ENCODE data around the gene PREX1.
A peak's percentile ranks its signal among the peaks of the same experiment; 100 is the strongest.
"Not testable (repeated sequence)": the region's sequence is repeated elsewhere in the genome, so short reads cannot be mapped to it uniquely, and the experiment has no call there.

Gene PREX1

DNA sequence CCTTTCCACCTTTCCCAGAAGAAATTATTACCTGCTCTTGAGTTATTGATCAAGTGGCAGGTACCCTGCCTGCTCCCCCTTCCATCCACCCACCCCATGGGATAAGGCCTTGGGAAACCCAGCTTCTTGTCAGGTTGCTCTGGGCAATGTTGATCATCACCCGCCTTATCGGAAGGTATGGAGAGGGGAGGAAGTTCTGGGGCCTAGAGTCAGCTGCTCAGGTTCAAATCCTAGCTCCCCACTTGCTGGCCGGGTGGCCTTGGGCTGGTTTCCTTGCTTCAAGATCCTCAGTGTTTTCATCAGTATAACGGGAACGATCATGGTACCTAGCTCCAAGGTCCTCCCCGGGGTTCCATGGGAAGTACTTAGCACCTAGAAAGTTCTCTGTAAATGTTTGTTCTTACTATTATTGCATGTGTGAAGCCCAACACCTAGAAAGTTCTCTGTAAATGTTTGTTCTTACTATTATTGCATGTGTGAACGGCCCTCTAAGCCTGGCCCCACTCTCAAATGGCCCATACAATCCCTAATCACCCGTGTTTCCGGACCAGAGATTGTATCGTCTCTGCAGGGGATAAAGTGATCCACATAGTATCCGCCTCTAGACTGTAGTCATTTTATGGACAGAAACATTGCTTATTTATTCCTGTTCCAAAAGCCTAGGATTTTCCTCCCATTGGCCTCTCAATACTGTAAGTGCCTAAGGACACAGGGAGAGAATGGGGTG is 1.1 kb upstream of the PREX1 start:
- no peak for ATAC-seq (replicated peaks; ENCODE audit: extremely low read depth, poor library complexity, severe bottlenecking)
- H3K4me1 Mint-ChIP-seq: peaks cover 35% of the 10 kb centered on the region
- no peak for DNase-seq (ENCODE audit: low spot score in 2 of 2)
- H3K27ac Mint-ChIP-seq (ENCODE audit: low read depth): peak overlapping the region; percentile 82
- peak overlapping the region; percentile 85 for H3K4me3 Mint-ChIP-seq
- H3K36me3 Mint-ChIP-seq (ENCODE audit: insufficient read depth): peaks cover 18% of the 10 kb centered on the region
- H3K27me3 Mint-ChIP-seq: no peaks in the 10 kb centered on the region
- no peaks in the 10 kb centered on the region for H3K9me3 Mint-ChIP-seq

DNA sequence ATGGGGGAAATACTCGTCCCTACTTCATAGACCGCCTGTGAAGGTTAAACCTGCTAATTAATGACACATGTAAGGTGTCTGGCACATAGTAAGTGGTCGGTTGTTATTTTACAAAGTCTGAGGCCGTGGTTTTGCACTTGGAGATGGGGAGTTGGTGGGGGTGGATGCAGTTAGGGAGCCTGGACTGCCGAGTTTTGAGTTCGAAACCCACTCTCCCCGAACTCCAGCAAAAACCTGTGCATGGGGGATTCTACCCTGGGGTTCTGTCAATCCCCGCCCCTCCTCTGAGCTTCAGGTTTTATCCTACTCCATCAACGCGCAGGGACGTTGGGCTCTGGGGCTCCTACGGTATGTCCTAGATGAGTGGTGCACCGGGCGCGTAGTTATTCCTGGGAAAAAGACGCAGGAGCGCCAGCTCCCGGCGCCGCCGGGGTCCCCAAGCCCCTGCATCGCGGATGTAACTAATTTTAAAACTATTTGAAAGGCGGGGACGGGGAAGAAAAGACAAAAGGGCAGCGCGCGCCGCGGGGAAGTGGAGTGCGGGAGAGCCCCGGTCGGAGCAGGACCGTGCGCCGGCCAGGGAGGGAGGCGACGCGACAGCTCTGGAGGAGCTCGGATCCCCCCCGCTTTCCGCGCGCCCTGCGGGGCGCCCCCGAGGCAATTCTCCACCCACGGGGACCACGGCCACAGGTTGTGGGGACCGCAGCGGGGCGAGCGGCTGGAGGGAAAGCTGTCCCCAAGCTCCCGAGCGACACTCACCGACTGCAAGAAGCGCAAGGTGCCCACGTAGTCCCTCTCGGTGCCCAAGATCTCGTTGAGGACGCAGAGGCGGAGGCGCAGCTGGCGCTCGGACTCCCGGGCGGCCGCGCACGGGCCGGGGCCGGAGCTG is 672 bp downstream of the PREX1 start:
- peaks cover 25% of the 10 kb centered on the region for H3K36me3 Mint-ChIP-seq (ENCODE audit: insufficient read depth)
- peak overlapping the region; percentile 97 for H3K4me3 Mint-ChIP-seq
- peak overlapping the region; percentile 91 for H3K27ac Mint-ChIP-seq (ENCODE audit: low read depth)
- ATAC-seq (replicated peaks; ENCODE audit: extremely low read depth, poor library complexity, severe bottlenecking): peak; percentile 61
- H3K9me3 Mint-ChIP-seq: no peaks in the 10 kb centered on the region
- DNase-seq (ENCODE audit: low spot score in 2 of 2): peak in 1 of 2 donors; percentile 59
- no peaks in the 10 kb centered on the region for H3K27me3 Mint-ChIP-seq
- H3K4me1 Mint-ChIP-seq: peaks cover 52% of the 10 kb centered on the region

DNA sequence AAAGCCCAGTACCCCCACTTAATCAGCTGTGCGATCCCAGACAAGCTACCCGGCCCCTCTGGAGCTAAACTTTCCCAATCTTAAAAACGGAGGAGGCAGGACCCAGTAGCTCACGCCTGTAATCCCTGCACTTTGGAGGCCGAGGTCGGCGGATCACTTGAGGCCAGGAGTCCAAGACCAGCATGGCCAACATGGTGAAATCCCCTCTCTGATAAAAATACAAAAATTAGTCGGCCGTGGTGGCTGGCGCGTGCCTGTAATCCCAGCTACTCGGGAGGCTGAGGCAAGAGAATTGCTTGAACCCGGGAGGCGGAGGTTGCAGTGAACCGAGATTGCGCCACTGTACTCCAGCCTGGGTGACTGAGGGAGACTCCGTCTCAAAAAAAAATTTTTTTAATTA is 1.3 kb downstream of the PREX1 start:
- not testable (repeated sequence) for H3K27me3 Mint-ChIP-seq; H3K9me3 Mint-ChIP-seq; ATAC-seq (replicated peaks; ENCODE audit: extremely low read depth, poor library complexity, severe bottlenecking); DNase-seq (ENCODE audit: low spot score in 2 of 2)
- peaks cover 59% of the 10 kb centered on the region for H3K4me1 Mint-ChIP-seq
- H3K4me3 Mint-ChIP-seq: peak overlapping the region; percentile 97
- H3K27ac Mint-ChIP-seq (ENCODE audit: low read depth): peak overlapping the region; percentile 91
- H3K36me3 Mint-ChIP-seq (ENCODE audit: insufficient read depth): peaks cover 29% of the 10 kb centered on the region

DNA sequence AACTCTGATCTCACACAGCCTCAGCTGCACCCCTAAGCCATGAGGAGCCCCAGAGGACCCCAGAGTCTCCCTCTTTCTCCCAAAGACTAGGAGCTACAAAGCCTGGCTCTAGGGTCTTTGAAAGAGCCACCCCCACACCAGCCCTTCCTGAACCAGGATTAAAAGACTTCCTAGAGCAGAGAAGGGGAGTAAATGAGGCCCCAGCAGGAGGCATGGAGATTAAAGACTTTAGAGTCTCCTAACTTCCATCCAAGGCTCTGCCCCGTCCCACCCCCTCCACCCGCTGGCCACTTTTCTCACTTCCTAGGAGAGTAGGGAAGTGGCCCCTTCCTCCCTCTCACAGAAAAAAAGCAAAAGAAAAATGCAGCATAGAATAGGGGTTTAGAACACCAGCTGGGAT is 1.7 kb downstream of the PREX1 start:
- peak overlapping the region; percentile 97 for H3K4me3 Mint-ChIP-seq
- H3K27me3 Mint-ChIP-seq: no peaks in the 10 kb centered on the region
- ATAC-seq (replicated peaks; ENCODE audit: extremely low read depth, poor library complexity, severe bottlenecking) (no peak), DNase-seq (ENCODE audit: low spot score in 2 of 2) (no peak)
- H3K27ac Mint-ChIP-seq (ENCODE audit: low read depth): peak overlapping the region; percentile 91
- H3K4me1 Mint-ChIP-seq: peaks cover 63% of the 10 kb centered on the region
- peaks cover 31% of the 10 kb centered on the region for H3K36me3 Mint-ChIP-seq (ENCODE audit: insufficient read depth)
- no peaks in the 10 kb centered on the region for H3K9me3 Mint-ChIP-seq

DNA sequence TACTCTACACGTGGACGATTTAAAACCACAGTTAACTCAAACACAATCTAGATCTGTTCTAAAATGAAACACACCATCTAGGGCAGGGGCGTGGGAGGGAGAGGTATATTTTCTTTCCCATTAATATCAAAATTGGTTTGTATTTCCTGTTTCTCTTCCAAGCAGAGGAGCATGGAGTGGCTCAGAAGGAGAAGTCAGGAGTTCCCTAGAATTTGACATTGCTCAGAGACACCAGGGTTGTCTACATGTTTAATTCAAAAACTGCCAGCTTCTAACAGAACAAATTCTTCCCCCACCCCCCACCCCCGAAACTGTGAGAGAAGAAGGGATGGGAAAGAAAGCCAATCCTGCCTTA is 2.3 kb downstream of the PREX1 start:
- H3K4me3 Mint-ChIP-seq: peak overlapping the region; percentile 97
- H3K27ac Mint-ChIP-seq (ENCODE audit: low read depth): peak overlapping the region; percentile 91
- H3K9me3 Mint-ChIP-seq: no peaks in the 10 kb centered on the region
- peaks cover 31% of the 10 kb centered on the region for H3K36me3 Mint-ChIP-seq (ENCODE audit: insufficient read depth)
- no peaks in the 10 kb centered on the region for H3K27me3 Mint-ChIP-seq
- ATAC-seq (replicated peaks; ENCODE audit: extremely low read depth, poor library complexity, severe bottlenecking): no peak
- no peak for DNase-seq (ENCODE audit: low spot score in 2 of 2)
- peaks cover 64% of the 10 kb centered on the region for H3K4me1 Mint-ChIP-seq

DNA sequence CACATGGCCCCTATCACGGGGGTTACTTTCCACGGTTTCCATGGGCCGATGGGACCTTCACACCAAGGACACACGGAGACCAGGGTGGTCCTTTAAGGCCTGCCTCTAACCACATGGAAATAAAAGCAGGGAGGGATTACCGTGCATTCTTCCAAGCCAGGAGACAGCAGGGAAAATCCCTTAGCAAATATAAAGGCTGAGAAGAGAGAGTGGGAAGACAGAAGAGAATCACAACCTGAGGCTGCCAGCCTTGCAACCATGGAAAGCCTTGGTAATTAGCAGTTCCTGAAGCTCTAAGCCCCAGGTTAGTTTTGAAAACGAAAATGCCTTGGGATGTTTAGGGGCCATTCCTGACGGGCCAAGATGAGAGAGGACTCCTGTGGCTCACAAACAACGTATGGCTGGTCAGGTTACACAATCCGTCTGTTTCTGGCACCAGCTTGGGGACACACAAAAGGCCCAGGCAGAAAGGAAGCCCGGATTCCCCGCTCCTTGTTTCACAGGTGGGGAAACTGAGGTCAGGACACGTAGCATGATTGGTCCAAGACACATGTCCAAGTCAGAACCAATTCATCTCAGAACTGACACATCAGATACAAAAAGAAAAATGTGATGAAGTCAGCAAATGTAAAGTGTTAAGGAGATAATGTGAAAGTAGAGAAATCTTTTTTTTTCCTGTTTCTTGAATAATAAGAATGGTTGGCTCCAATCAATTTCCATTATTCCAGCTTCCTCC is 2.8 kb downstream of the PREX1 start:
- DNase-seq (ENCODE audit: low spot score in 2 of 2) (no peak), ATAC-seq (replicated peaks; ENCODE audit: extremely low read depth, poor library complexity, severe bottlenecking) (no peak)
- H3K27me3 Mint-ChIP-seq: no peaks in the 10 kb centered on the region
- H3K36me3 Mint-ChIP-seq (ENCODE audit: insufficient read depth): peaks cover 34% of the 10 kb centered on the region
- peak overlapping the region; percentile 91 for H3K27ac Mint-ChIP-seq (ENCODE audit: low read depth)
- H3K4me1 Mint-ChIP-seq: peaks cover 70% of the 10 kb centered on the region
- no peaks in the 10 kb centered on the region for H3K9me3 Mint-ChIP-seq
- peak overlapping the region; percentile 97 for H3K4me3 Mint-ChIP-seq

DNA sequence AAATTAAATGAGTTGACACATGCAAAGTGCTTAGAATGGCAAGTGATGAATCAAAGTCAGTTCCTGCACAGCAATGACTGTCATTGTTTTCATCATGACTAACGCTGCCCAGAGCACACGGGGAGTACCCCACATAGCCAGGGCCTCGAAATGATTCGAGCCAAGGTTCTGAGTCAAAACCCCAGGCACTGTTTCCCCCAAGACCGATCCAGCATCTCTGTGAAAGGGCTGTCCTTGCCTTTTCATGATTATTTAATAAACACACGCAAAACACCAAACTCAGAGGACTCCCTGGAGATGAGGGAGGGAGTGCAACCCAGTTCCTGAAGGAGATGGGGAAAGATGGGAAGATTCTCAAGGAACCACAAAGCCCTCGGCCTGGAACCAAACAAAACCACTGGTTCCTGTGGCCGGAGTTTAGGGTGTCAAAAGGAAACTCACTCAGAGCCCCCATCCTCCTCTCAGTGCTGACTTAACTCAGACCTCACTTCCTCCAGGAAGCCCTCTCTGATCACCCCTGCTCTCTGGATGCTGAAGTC is 3.8 kb downstream of the PREX1 start:
- no peaks in the 10 kb centered on the region for H3K9me3 Mint-ChIP-seq
- DNase-seq (ENCODE audit: low spot score in 2 of 2): no peak
- no peaks in the 10 kb centered on the region for H3K27me3 Mint-ChIP-seq
- peak overlapping the region; percentile 91 for H3K27ac Mint-ChIP-seq (ENCODE audit: low read depth)
- peak; percentile 26 for ATAC-seq (replicated peaks; ENCODE audit: extremely low read depth, poor library complexity, severe bottlenecking)
- H3K4me1 Mint-ChIP-seq: peaks cover 77% of the 10 kb centered on the region
- peak overlapping the region; percentile 97 for H3K4me3 Mint-ChIP-seq
- H3K36me3 Mint-ChIP-seq (ENCODE audit: insufficient read depth): peaks cover 35% of the 10 kb centered on the region

- H3K27ac Mint-ChIP-seq (ENCODE audit: low read depth): peak overlapping the region; percentile 91
- H3K36me3 Mint-ChIP-seq (ENCODE audit: insufficient read depth): peaks cover 33% of the 10 kb centered on the region
- H3K4me1 Mint-ChIP-seq: peaks cover 77% of the 10 kb centered on the region
- DNase-seq (ENCODE audit: low spot score in 2 of 2): no peak
- no peak for ATAC-seq (replicated peaks; ENCODE audit: extremely low read depth, poor library complexity, severe bottlenecking)
- H3K27me3 Mint-ChIP-seq: no peaks in the 10 kb centered on the region
- H3K9me3 Mint-ChIP-seq: no peaks in the 10 kb centered on the region
- H3K4me3 Mint-ChIP-seq: peak overlapping the region; percentile 97
These were observed 4.3 kb downstream of the PREX1 start for GRCh38 chr20:48823476-48823875.

DNA sequence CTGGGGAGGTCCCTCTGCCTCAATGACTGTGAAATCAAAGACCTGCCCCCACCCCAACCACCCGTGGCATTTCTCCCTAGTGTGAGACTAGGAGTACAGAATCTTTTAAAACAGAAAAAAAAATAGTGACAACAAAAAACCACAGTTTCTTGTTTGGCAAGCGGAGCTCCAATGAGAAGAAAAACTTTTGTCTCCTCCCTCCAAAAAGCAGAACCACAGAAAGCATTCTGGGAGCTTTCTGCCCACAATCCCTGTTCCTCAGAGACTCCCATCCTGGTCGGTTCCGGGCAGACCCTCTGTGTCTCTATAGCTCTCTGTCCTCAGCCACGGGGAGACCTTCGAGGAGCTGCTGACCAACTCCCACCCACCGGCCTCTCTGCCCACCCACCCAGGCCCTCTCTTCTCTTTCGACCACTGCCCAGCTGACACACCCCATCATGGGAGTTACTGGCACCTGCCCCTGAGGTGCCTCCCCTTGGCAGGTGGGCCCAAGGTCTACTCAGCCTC is 4.9 kb downstream of the PREX1 start:
- Mint-ChIP-seq H3K36me3 (ENCODE audit: insufficient read depth) (peaks cover 33% of the 10 kb centered on the region), H3K27me3 (no peaks in the 10 kb centered on the region), H3K4me1 (peaks cover 81% of the 10 kb centered on the region), H3K9me3 (no peaks in the 10 kb centered on the region), H3K27ac (ENCODE audit: low read depth) (peak overlapping the region; percentile 91), H3K4me3 (peak overlapping the region; percentile 97)
- ATAC-seq (replicated peaks; ENCODE audit: extremely low read depth, poor library complexity, severe bottlenecking) (no peak), DNase-seq (ENCODE audit: low spot score in 2 of 2) (no peak)

GRCh38 chr20:48822178-48822577 is 5.6 kb downstream of the PREX1 start:
- H3K36me3 Mint-ChIP-seq (ENCODE audit: insufficient read depth): peaks cover 32% of the 10 kb centered on the region
- no peaks in the 10 kb centered on the region for H3K27me3 Mint-ChIP-seq
- H3K9me3 Mint-ChIP-seq: no peaks in the 10 kb centered on the region
- H3K27ac Mint-ChIP-seq (ENCODE audit: low read depth): peak overlapping the region; percentile 91
- DNase-seq (ENCODE audit: low spot score in 2 of 2): no peak
- H3K4me1 Mint-ChIP-seq: peaks cover 89% of the 10 kb centered on the region
- H3K4me3 Mint-ChIP-seq: peak overlapping the region; percentile 97
- no peak for ATAC-seq (replicated peaks; ENCODE audit: extremely low read depth, poor library complexity, severe bottlenecking)

DNA sequence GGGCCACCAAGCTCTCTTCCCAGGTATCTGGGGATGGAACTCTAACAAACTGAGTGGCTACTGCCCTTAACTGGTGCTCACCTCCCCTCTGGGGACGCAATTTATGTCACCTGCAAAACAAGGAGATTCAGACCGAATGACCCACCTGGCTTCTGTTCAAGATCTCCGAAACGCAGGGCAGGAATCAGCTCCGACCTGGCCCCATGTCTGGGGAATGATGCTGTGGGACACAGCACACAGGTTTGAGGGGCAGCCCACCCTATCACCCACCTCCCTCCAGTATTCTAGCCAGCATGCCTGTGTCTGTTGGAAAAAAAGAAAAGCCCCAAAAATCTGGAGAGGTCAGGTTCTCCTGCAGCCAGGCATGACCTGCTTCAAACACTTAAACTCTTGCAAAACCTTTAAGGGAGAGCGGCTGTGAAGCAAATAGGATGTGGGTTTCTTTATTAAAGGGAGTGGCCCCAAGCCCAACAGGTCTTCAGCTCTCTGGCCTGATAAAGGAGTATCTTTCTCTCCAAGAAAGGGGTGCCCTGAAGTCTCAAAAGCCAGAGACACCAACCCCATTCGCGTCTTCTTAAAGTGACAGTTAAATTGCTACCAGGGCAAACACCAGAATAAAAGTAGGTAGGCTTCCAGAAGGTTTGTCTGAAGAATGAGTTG is 6.4 kb downstream of the PREX1 start:
- DNase-seq (ENCODE audit: low spot score in 2 of 2) (no peak), ATAC-seq (replicated peaks; ENCODE audit: extremely low read depth, poor library complexity, severe bottlenecking) (no peak)
- Mint-ChIP-seq H3K27ac (ENCODE audit: low read depth) (peak overlapping the region; percentile 91), H3K4me3 (peak overlapping the region; percentile 97), H3K36me3 (ENCODE audit: insufficient read depth) (peaks cover 27% of the 10 kb centered on the region), H3K9me3 (no peaks in the 10 kb centered on the region), H3K4me1 (peaks cover 93% of the 10 kb centered on the region), H3K27me3 (no peaks in the 10 kb centered on the region)

DNA sequence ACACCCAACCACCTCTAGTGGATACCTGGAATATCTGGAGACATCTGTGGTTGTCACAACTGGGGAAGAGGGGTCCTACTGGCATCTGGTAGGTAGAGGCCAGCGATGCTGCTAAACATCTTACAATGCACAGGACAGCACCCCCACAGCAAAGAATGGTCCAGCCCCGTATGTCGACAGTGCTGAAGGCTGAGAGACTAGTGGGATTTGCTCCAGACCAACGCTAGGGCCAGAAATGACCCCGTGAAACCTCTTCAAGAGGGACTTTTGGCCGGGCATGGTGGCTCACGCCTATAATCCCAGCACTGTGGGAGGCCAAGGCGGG is 7.2 kb downstream of the PREX1 start:
- H3K27ac Mint-ChIP-seq (ENCODE audit: low read depth): peak overlapping the region; percentile 91
- H3K9me3 Mint-ChIP-seq: no peaks in the 10 kb centered on the region
- H3K4me3 Mint-ChIP-seq: peak overlapping the region; percentile 97
- DNase-seq (ENCODE audit: low spot score in 2 of 2) (no peak), ATAC-seq (replicated peaks; ENCODE audit: extremely low read depth, poor library complexity, severe bottlenecking) (no peak)
- H3K27me3 Mint-ChIP-seq: no peaks in the 10 kb centered on the region
- H3K36me3 Mint-ChIP-seq (ENCODE audit: insufficient read depth): peaks cover 26% of the 10 kb centered on the region
- peaks cover 89% of the 10 kb centered on the region for H3K4me1 Mint-ChIP-seq
